22Rv1 (cell line): Measurements from ENCODE around the gene KCTD20.

Experiments used
- ZFX ChIP-seq: fragments of 450-650 bp; IDR thresholded peaks from 2 replicates; pipeline ENCODE4 v1.6.1; 2017; ENCODE audit warnings: antibody characterized with exemption, borderline replicate concordance
- TF ChIP-seq, protein P1 (sequence below): fragments of 450-650 bp; IDR thresholded peaks from 2 replicates; pipeline ENCODE4 v1.5.1; 2017; ENCODE audit warnings: mild to moderate bottlenecking

- TF ChIP-seq, protein P1, sequence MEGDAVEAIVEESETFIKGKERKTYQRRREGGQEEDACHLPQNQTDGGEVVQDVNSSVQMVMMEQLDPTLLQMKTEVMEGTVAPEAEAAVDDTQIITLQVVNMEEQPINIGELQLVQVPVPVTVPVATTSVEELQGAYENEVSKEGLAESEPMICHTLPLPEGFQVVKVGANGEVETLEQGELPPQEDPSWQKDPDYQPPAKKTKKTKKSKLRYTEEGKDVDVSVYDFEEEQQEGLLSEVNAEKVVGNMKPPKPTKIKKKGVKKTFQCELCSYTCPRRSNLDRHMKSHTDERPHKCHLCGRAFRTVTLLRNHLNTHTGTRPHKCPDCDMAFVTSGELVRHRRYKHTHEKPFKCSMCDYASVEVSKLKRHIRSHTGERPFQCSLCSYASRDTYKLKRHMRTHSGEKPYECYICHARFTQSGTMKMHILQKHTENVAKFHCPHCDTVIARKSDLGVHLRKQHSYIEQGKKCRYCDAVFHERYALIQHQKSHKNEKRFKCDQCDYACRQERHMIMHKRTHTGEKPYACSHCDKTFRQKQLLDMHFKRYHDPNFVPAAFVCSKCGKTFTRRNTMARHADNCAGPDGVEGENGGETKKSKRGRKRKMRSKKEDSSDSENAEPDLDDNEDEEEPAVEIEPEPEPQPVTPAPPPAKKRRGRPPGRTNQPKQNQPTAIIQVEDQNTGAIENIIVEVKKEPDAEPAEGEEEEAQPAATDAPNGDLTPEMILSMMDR = no peak
- no peak for TF ChIP-seq ZFX
These were observed 44.9 kb downstream of the KCTD20 start for GRCh38 chr6:36487698-36488097.
